ENCODE data around the gene ACKR2. TPM values are rescaled to one million over a fixed set of nuclear protein-coding genes. Genes with fewer than 3 reads are reported as not detected.

Gene ACKR2
- total and polyA plus RNA-seq, 2 of the 13 experiments (the other 11 are each of a cell fraction or from before 2014, with no cell fraction given), result 1.1 to 1.9 TPM

GRCh38 chr3:42805141-42805821 is 4.0 kb upstream of the ACKR2 start (continued):
- TF ChIP-seq POLR2A (IDR thresholded peaks at IDR 0.05; ENCODE audit: insufficient read depth in 1 of 2, low read depth in 2 of 2, low read length in 2 of 2), result peak; percentile 48 to 60; a peak in 2 of 4 replicates
- TF ChIP-seq SPEN (CRISPR knock-in tag; IDR thresholded peaks at IDR 0.05; ENCODE audit: low read depth), result no peak
- 0 out of 2 replicates have a peak, but pooled peaks have one; percentile 30 for TF ChIP-seq ERF (CRISPR knock-in tag; IDR thresholded peaks at IDR 0.05)
- TF ChIP-seq ZNF337 (CRISPR knock-in tag; IDR thresholded peaks at IDR 0.05; ENCODE audit: borderline replicate concordance, low read depth), result no peak
- no peak for TF ChIP-seq ZBTB3 (CRISPR knock-in tag; IDR thresholded peaks at IDR 0.05; ENCODE audit: borderline replicate concordance, low read depth)
- no peak for TF ChIP-seq UBTF (CRISPR knock-in tag; IDR thresholded peaks at IDR 0.05)
- TF ChIP-seq ZMAT3 (CRISPR knock-in tag; conservative IDR thresholded peaks at IDR 0.05), result peak; percentile 66; the same call in 1 of the 2 replicates
- TF ChIP-seq NR0B2 (CRISPR knock-in tag; IDR thresholded peaks at IDR 0.05), result no peak
- TF ChIP-seq ZNF691 (CRISPR knock-in tag; IDR thresholded peaks at IDR 0.05; ENCODE audit: borderline replicate concordance, low read depth), result no peak
- TF ChIP-seq ZNF83 (CRISPR knock-in tag; IDR thresholded peaks at IDR 0.05; ENCODE audit: borderline replicate concordance), result no peak
- peak; percentile 60; the same call in 1 of the 2 replicates for TF ChIP-seq HDAC2 (CRISPR knock-in tag; IDR thresholded peaks at IDR 0.05)
- TF ChIP-seq TARDBP (CRISPR knock-in tag; IDR thresholded peaks at IDR 0.05), result peak; percentile 25; the same call in 1 of the 2 replicates
- no peak for TF ChIP-seq ZNF576 (CRISPR knock-in tag; IDR thresholded peaks at IDR 0.05)
- no peak for TF ChIP-seq ZBTB40 (IDR thresholded peaks at IDR 0.05)
- TF ChIP-seq ZBTB40 (CRISPR knock-in tag; IDR thresholded peaks at IDR 0.05), result peak; percentile 57
- no peak for TF ChIP-seq ZNF33A (CRISPR knock-in tag; IDR thresholded peaks at IDR 0.05; ENCODE audit: borderline replicate concordance)
